KMS-11 (cell line): ENCODE results near the gene NDST3.

Experiments used
- H2AFZ ChIP-seq: fragments of 200-600 bp; sonication (generic); 2 replicates; pipeline ENCODE4 v1.6.1; 2016; ENCODE audit warnings: antibody characterized with exemption, mixed run types, low read depth
- H3K27ac ChIP-seq: fragments of 200-600 bp; sonication (generic); 2 replicates; pipeline ENCODE4 v1.6.1; 2016; ENCODE audit warnings: mild to moderate bottlenecking, mixed run types
- H3K27me3 ChIP-seq: fragments of 200-600 bp; sonication (generic); 2 replicates; pipeline ENCODE4 v1.6.1; 2017; ENCODE audit warnings: mild to moderate bottlenecking, low read depth, mixed run types, moderate library complexity; ENCODE audit not compliant: insufficient read depth
- H3K36me3 ChIP-seq: fragments of 200-600 bp; sonication (generic); 2 replicates; pipeline ENCODE4 v1.6.1; 2017; ENCODE audit warnings: mild to moderate bottlenecking, mixed run types; ENCODE audit not compliant: insufficient read depth
- H3K4me1 ChIP-seq: fragments of 200-600 bp; sonication (generic); 2 replicates; pipeline ENCODE4 v1.6.1; 2016; ENCODE audit warnings: mild to moderate bottlenecking, low read depth, mixed run types; ENCODE audit not compliant: poor library complexity, severe bottlenecking
- H3K4me2 ChIP-seq: fragments of 200-600 bp; sonication (generic); 2 replicates; pipeline ENCODE4 v1.7.0; 2016; ENCODE audit warnings: mild to moderate bottlenecking, mixed run types
- H3K4me3 ChIP-seq: fragments of 200-600 bp; sonication (generic); IDR thresholded peaks from 2 replicates; pipeline ENCODE4 v1.6.1; 2017; ENCODE audit warnings: low read depth, low read length, mixed read lengths; ENCODE audit not compliant: insufficient read depth
- H3K79me2 ChIP-seq: fragments of 200-600 bp; sonication (generic); 2 replicates; pipeline ENCODE4 v1.6.1; 2016; ENCODE audit warnings: low read depth, mixed run types; ENCODE audit not compliant: insufficient read depth
- H3K9ac ChIP-seq: fragments of 200-600 bp; sonication (generic); 2 replicates; pipeline ENCODE4 v1.6.1; 2016; ENCODE audit warnings: mild to moderate bottlenecking, mixed run types
- H4K20me1 ChIP-seq: fragments of 200-600 bp; sonication (generic); 2 replicates; pipeline ENCODE4 v1.6.1; 2016; ENCODE audit warnings: mild to moderate bottlenecking, mixed run types; ENCODE audit not compliant: insufficient read depth
- TF ChIP-seq, protein P1 (sequence below): fragments of 200-600 bp; sonication (generic); conservative IDR thresholded peaks from 2 replicates; pipeline ENCODE4 v1.6.1; 2017; ENCODE audit warnings: low read depth, mild to moderate bottlenecking, antibody characterized with exemption, low read length, moderate library complexity, mixed read lengths

The NDST3 gene

DNA sequence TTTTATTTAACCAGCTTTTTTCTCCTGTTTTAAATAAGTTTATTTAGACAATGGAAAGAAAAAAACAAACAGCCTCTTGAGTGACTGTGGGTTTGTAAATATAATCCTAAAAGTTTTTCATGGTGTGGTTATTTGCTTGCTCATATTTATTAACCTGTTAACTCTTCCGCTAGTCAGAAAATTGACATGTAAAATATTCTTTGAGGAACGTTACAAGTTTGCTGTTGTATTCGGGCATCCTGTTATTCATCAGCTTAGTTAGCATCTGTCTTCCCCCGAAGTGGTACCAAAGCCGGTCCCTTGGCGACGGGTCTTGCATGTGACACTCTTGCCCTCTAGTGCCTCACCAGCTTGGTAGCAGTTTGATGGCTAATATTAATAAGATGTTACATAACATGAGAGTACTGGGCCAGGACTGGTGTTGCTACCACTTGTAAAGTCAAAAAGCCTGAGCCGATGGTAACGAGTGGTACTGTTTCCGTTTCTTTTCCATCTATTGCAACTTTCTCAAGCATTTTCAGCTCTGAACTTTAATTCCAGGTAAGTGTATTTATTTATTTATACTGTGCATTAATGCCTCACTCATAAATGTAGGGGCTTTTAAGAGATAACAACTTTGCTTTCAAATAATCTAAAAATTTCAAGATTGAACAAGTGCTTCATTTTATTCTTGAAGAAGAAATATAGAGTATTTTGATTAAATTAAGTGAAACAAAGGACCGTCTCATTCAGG lies at the start of gene NDST3:
NDST3 (plus strand) TSS at position 434 of the 733 bp plus-strand sequence. CDS start 19,425 bp downstream, outside the sequence.
- H4K20me1 ChIP-seq, result no peaks in the 10 kb centered on the region
- H2AFZ ChIP-seq, result peak within 1 kb of the TSS; percentile 44; the same call in 1 of the 2 replicates
- H3K27ac ChIP-seq, result no peak within 1 kb of the TSS
- no peak within 1 kb of the TSS for H3K4me3 ChIP-seq
- TF ChIP-seq, protein P1, sequence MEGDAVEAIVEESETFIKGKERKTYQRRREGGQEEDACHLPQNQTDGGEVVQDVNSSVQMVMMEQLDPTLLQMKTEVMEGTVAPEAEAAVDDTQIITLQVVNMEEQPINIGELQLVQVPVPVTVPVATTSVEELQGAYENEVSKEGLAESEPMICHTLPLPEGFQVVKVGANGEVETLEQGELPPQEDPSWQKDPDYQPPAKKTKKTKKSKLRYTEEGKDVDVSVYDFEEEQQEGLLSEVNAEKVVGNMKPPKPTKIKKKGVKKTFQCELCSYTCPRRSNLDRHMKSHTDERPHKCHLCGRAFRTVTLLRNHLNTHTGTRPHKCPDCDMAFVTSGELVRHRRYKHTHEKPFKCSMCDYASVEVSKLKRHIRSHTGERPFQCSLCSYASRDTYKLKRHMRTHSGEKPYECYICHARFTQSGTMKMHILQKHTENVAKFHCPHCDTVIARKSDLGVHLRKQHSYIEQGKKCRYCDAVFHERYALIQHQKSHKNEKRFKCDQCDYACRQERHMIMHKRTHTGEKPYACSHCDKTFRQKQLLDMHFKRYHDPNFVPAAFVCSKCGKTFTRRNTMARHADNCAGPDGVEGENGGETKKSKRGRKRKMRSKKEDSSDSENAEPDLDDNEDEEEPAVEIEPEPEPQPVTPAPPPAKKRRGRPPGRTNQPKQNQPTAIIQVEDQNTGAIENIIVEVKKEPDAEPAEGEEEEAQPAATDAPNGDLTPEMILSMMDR, result peak; percentile 56
- no peak within 1 kb of the TSS for H3K9ac ChIP-seq
- no peaks in the 10 kb centered on the region for H3K79me2 ChIP-seq
- H3K4me2 ChIP-seq, result peak within 1 kb of the TSS; percentile 41
- H3K36me3 ChIP-seq, result no peaks in the 10 kb centered on the region
- H3K4me1 ChIP-seq, result no peaks in the 10 kb centered on the region
- H3K27me3 ChIP-seq, result no peaks in the 10 kb centered on the region

DNA sequence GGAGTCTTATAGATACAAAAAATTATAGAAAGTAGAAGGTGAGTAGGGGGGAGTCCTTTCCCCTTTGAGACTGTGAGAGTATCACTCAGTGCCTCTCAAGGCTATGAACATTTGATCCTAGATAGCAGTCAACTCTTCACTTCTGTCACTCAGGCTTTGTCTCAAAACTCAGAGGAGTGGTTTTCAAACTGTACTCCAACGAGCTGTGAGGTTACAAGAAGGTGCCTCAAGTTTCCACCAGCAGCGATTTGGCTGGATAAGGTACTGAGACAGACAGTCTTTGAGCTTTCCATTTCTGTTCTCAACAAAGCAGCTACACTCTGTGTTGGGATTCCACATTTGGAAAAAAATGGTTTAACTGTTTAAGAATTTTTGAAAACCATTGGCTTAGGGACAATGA lies 48.0 kb upstream of the NDST3 start:
- Histone ChIP-seq H3K36me3 (no peaks in the 10 kb centered on the region), H3K27me3 (no peaks in the 10 kb centered on the region), H3K4me1 (no peaks in the 10 kb centered on the region), H3K4me2 (no peak overlapping the region), H3K27ac (no peak overlapping the region), H3K79me2 (no peaks in the 10 kb centered on the region), H4K20me1 (no peaks in the 10 kb centered on the region), H2AFZ (no peak overlapping the region), H3K9ac (no peak overlapping the region), H3K4me3 (no peak overlapping the region)
- TF ChIP-seq, protein P1, result no peak

DNA sequence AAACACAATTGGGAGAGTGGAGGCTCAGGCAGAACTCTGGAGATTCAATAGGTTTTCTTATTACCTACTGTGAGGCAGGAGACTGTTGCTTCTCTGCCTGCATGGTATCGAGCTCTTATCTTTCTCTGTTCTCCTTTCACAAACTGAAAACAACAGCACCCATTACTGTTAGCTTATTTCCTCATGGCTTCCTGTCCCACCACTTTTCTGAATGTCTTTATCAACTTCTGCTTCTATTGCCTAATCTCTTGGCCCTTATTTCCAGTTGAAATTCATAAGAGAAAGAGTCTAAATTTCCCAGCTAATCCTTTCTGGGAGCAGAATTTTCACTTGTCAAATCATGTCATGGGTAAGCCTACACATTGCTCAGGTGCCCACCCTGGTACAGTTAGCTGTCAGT lies 46.8 kb upstream of the NDST3 start:
- TF ChIP-seq, protein P1, result no peak
- Histone ChIP-seq H3K27ac (no peak overlapping the region), H3K4me2 (no peak overlapping the region), H3K36me3 (no peaks in the 10 kb centered on the region), H3K27me3 (no peaks in the 10 kb centered on the region), H3K79me2 (no peaks in the 10 kb centered on the region), H3K4me3 (no peak overlapping the region), H2AFZ (no peak overlapping the region), H3K4me1 (no peaks in the 10 kb centered on the region), H3K9ac (no peak overlapping the region), H4K20me1 (no peaks in the 10 kb centered on the region)

DNA sequence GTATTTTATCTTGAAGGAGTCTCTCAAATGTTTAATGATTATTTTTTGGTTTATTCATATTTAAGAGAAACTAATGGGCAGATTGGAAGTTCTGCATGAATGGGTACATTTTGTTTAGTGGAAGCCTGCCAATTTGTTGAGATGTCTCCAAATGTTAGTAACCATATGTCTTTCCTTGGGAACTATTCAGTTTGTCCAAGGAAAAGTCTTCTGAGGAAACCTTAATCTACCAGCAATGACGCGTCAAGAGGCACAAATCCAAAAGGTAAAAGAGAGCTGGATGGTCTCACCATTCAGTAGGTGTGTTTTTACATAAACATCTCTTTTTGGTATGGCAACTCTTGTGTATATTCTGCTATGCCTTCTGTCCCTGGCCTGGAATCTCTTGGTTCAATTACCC lies 37.4 kb upstream of the NDST3 start:
- TF ChIP-seq, protein P1, result no peak
- H4K20me1 ChIP-seq, result no peaks in the 10 kb centered on the region
- H3K9ac ChIP-seq, result no peak overlapping the region
- H2AFZ ChIP-seq, result no peak overlapping the region
- no peak overlapping the region for H3K27ac ChIP-seq
- no peaks in the 10 kb centered on the region for H3K79me2 ChIP-seq
- H3K4me1 ChIP-seq, result no peaks in the 10 kb centered on the region
- no peak overlapping the region for H3K4me2 ChIP-seq
- no peaks in the 10 kb centered on the region for H3K36me3 ChIP-seq
- no peak overlapping the region for H3K4me3 ChIP-seq
- H3K27me3 ChIP-seq, result no peaks in the 10 kb centered on the region
